GM20431 (cell line): ENCODE data around the gene CATSPERD.

Experiments
- in situ Hi-C: fragments of 300-500 bp; cut with MseI, MboI; formaldehyde crosslinking; loops from one replicate; pipeline ENCODE4 v1.15.0; 2020; ENCODE audit warnings: low sequenced_read_pairs; ENCODE audit not compliant: unreplicated experiment

Gene CATSPERD

GRCh38 chr19:5801796-5802619, 81.6 kb downstream of the CATSPERD start:
- in situ Hi-C loops: loop anchor here (10.0 kb wide), 1 partner anchor 213 kb away; no protein-coding TSS in a partner anchor

GRCh38 chr19:5803441-5803751, 83.0 kb downstream of the CATSPERD start:
- in situ Hi-C loops: loop anchor here (10.0 kb wide), 1 partner anchor 211 kb away; no protein-coding TSS in a partner anchor

GRCh38 chr19:5803752-5804515, 83.5 kb downstream of the CATSPERD start:
- in situ Hi-C loops: loop anchor here (10.0 kb wide), 1 partner anchor 211 kb away; no protein-coding TSS in a partner anchor

GRCh38 chr19:5804516-5805461, 84.4 kb downstream of the CATSPERD start, which contains the start of gene NRTN:
TSS of gene NRTN (plus strand) at chr19:5805067. CDS start at chr19:5824166, 19,099 bp downstream.
- in situ Hi-C loops: loop anchor here (10.0 kb wide), 1 partner anchor 210 kb away; no protein-coding TSS in a partner anchor

- in situ Hi-C loops: loop anchor here (10.0 kb wide), 1 partner anchor 209 kb away; no protein-coding TSS in a partner anchor
Observed at GRCh38 chr19:5805462-5806132, 85.2 kb downstream of the CATSPERD start.

GRCh38 chr19:5806133-5806489, 85.7 kb downstream of the CATSPERD start:
- in situ Hi-C loops: loop anchor here (10.0 kb wide), 1 partner anchor 209 kb away; no protein-coding TSS in a partner anchor

GRCh38 chr19:5806905-5807304, 86.5 kb downstream of the CATSPERD start:
- in situ Hi-C loops: loop anchor here (10.0 kb wide), 1 partner anchor 208 kb away; no protein-coding TSS in a partner anchor

- in situ Hi-C loops: loop anchor here (10.0 kb wide), 1 partner anchor 207 kb away; no protein-coding TSS in a partner anchor
Observed at GRCh38 chr19:5808120-5808816, 87.8 kb downstream of the CATSPERD start.

- in situ Hi-C loops: loop anchor here (10.0 kb wide), 1 partner anchor 206 kb away; no protein-coding TSS in a partner anchor
Observed at GRCh38 chr19:5809053-5809452, 88.6 kb downstream of the CATSPERD start.

GRCh38 chr19:5809469-5809868, 89.0 kb downstream of the CATSPERD start:
- in situ Hi-C loops: loop anchor here (10.0 kb wide), 1 partner anchor 205 kb away; no protein-coding TSS in a partner anchor

- in situ Hi-C loops: no loop called here
Observed at GRCh38 chr19:5811117-5811516, 90.7 kb downstream of the CATSPERD start.

GRCh38 chr19:5814123-5814851, 93.8 kb downstream of the CATSPERD start:
- in situ Hi-C loops: no loop called here

- in situ Hi-C loops: no loop called here
Observed at GRCh38 chr19:5814852-5815246, 94.4 kb downstream of the CATSPERD start.

- in situ Hi-C loops: no loop called here
Observed at GRCh38 chr19:5817218-5817617, 96.8 kb downstream of the CATSPERD start.

GRCh38 chr19:5818594-5818993, 98.2 kb downstream of the CATSPERD start:
- in situ Hi-C loops: no loop called here

- in situ Hi-C loops: no loop called here
Observed at GRCh38 chr19:5820785-5821184, 100.3 kb downstream of the CATSPERD start.

GRCh38 chr19:5821521-5822180, 101.2 kb downstream of the CATSPERD start:
- in situ Hi-C loops: no loop called here
